ENCODE results near the gene LSM5. TPM values are rescaled to one million over a fixed set of nuclear protein-coding genes. Genes with fewer than 3 reads are reported as not detected.
A peak's percentile ranks its signal among the peaks of the same experiment; 100 is the strongest.

The LSM5 gene
- total RNA-seq, result 27.6 TPM

GRCh38 chr7:32490127-32490796 lies at the start of gene LSM5:
Gene LSM5, minus strand, starts transcription at chr7:32490380. Its CDS starts 15 bp downstream, at chr7:32490365.
- ATAC-seq, result peak; percentile 95
- intact Hi-C loops (cut with DNase I), result no loop called here
- peak; percentile 93 for DNase-seq (ENCODE audit: low spot score)

GRCh38 chr7:32539366-32539765 lies 49.2 kb upstream of the LSM5 start:
- intact Hi-C loops (cut with DNase I), result no loop called here
- no peak for DNase-seq (ENCODE audit: low spot score)
- ATAC-seq, result no peak

DNA sequence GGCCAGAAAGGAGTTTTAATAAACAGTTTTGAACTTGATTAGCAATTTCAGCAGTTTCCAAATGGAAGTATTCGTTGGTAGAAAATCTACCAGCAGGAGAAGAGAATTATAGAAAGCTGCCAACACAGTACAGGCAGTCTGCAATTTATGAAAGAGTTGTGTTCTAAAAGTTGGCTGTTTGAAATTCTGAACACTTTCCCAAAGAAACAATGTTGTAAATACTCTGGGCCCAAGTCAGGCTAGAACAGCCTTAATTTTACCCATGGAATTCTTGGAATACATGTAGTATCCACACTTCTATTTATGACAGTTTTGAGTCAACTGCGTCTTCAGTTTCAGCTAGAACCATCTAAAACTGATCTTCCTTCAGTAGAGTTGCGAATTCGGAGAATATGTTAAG lies 47.6 kb upstream of the LSM5 start:
- intact Hi-C loops (cut with DNase I), result no loop called here
- DNase-seq (ENCODE audit: low spot score), result no peak
- peak; percentile 48 for ATAC-seq

- ATAC-seq (no peak), DNase-seq (ENCODE audit: low spot score) (no peak)
- intact Hi-C loops (cut with DNase I), result no loop called here
Measured at GRCh38 chr7:32536585-32536984, 46.4 kb upstream of the LSM5 start.

DNA sequence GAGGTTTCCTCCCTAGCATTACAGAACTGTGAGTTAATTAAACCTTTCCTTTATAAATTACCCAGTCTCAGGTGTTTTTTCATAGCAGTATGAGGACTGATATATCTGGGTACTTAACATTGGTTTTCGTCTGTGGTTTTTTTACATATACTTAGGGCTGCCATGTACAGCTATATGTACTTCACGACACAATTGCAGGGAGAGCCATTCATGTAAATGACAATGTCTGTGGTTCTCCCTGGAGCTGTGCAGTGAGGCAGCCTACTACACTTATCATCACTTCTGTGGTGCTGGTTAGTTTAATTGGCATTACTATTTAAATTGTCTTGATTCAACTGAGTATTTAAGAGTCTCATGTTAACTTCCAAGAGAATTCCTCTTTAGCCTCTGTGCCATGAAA lies 45.8 kb upstream of the LSM5 start:
- no peak for ATAC-seq
- no peak for DNase-seq (ENCODE audit: low spot score)
- intact Hi-C loops (cut with DNase I), result no loop called here

DNA sequence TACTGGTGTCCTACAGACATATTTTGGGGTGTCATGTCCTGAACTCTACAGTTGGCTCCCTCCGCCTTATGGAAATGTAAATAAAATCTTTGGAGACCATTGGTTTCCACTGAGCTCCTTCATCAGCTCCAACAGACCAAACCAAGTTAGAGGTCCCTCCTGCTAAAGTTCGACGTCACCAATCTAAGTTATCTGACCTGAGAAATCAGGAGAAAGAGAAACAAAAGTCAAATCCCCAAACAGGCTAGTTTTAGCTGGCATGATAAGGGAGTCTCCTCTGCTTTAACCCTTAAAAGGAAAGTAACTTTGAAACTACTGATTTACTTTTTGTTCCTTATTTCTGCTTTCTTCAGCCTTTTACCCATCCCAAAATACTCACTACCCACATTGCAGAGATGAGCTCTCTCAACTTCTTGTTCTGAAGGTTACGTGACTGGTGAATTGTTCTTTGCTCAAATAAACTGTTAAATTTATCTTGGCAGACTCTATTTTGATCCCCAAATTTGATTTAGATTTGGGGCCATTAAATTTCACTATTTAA lies 45.1 kb upstream of the LSM5 start:
- intact Hi-C loops (cut with DNase I), result no loop called here
- ATAC-seq (no peak), DNase-seq (ENCODE audit: low spot score) (no peak)

- no peak for DNase-seq (ENCODE audit: low spot score)
- intact Hi-C loops (cut with DNase I), result no loop called here
- ATAC-seq, result no peak
Measured at GRCh38 chr7:32533276-32534029, 43.3 kb upstream of the LSM5 start.

DNA sequence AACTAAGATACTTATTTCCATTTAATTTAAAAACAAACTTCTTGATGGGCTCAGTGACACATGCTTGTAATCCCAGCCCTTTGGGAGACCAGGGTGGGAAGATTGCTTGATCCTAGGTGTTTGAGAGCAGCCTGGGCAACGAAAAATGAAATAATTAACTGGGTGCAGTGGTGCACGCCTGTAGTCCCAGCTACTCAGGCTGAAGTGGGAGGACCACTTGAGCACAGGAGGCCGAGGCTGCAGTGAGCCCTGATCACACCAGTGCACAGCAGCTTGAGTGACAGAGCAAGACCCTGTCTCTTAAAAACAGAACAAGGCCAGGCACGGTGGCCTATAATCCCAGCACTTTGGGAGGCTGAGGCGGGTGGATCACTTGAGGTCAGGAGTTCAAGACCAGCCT lies 42.5 kb upstream of the LSM5 start:
- ATAC-seq (no peak), DNase-seq (ENCODE audit: low spot score) (no peak)
- intact Hi-C loops (cut with DNase I), result no loop called here

- intact Hi-C loops (cut with DNase I), result no loop called here
- no peak for ATAC-seq
- DNase-seq (ENCODE audit: low spot score), result no peak
Measured at GRCh38 chr7:32532086-32532485, 41.9 kb upstream of the LSM5 start.

DNA sequence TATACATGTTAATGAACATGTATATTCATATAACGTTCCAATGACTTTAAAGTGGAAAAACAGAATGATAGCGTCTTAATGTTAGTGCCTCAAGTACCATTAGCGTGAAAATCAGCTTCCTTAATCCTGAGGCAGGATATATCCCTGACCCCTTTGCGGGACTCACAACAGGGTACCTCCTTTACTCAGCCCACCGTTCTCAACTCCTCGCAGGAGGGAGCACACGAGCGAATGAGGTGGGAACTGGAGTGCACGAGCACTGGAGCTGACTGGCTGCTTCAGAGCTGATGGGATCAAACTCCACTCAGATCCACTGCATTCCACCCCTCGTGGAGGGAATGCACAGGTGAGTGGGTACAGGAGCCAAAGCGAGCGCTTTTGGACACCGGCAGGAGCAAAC lies 41.2 kb upstream of the LSM5 start:
- ATAC-seq (no peak), DNase-seq (ENCODE audit: low spot score) (no peak)
- intact Hi-C loops (cut with DNase I), result no loop called here

DNA sequence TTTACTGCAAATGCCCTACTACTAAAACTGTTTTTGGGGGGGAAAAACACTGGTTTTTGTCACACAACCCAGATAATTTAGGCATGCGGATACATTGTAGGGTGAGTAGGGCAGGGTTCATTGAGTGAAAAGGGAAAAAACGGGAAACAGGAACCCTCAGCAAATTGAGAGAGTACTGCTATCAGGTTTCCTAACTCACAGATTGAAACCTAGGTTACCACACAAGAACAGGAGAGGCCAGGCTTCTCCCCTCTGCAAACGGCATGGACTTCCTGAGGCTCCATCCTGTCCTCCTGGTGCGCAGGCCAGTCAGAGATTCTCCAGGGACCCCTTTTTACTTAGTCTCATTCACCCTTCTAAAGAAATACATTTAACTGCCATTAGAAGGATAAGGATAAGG lies 35.7 kb upstream of the LSM5 start:
- ATAC-seq (no peak), DNase-seq (ENCODE audit: low spot score) (no peak)
- intact Hi-C loops (cut with DNase I), result no loop called here

GRCh38 chr7:32524631-32525030 lies 34.5 kb upstream of the LSM5 start:
- DNase-seq (ENCODE audit: low spot score) (no peak), ATAC-seq (no peak)
- intact Hi-C loops (cut with DNase I), result no loop called here

GRCh38 chr7:32522746-32523530 lies 32.8 kb upstream of the LSM5 start:
- DNase-seq (ENCODE audit: low spot score), result no peak
- no peak for ATAC-seq
- intact Hi-C loops (cut with DNase I), result no loop called here

GRCh38 chr7:32519763-32520162 lies 29.6 kb upstream of the LSM5 start:
- ATAC-seq, result no peak
- intact Hi-C loops (cut with DNase I), result no loop called here
- no peak for DNase-seq (ENCODE audit: low spot score)

DNA sequence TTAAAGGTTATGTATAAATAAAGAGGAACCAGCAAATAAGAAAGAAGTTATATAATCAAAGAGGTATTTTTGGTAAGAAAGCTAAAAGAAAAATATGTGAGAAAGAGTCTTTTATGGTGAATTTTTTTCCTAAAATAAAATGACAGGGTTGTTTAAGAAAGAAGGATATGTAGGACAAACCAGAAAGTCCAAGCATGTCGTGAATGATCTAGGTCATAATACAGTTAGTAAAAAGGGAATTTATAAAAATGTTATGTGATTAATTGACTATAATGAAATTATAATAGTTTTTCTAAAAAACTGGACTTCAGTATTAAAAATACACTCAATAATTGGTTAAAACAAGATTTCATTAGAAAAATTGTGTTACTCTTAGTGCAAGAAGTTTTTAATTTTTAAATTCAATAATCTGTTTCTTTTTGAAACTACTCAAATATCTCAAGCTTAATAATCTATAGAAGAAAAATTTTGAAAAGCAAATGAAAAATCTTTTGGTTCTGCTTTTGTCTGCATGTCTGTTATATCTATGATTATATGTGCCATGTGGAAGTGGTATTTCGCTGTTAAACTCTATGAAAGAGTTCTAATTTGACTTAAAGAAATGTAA lies 28.5 kb upstream of the LSM5 start:
- intact Hi-C loops (cut with DNase I), result no loop called here
- DNase-seq (ENCODE audit: low spot score), result no peak
- ATAC-seq, result no peak

DNA sequence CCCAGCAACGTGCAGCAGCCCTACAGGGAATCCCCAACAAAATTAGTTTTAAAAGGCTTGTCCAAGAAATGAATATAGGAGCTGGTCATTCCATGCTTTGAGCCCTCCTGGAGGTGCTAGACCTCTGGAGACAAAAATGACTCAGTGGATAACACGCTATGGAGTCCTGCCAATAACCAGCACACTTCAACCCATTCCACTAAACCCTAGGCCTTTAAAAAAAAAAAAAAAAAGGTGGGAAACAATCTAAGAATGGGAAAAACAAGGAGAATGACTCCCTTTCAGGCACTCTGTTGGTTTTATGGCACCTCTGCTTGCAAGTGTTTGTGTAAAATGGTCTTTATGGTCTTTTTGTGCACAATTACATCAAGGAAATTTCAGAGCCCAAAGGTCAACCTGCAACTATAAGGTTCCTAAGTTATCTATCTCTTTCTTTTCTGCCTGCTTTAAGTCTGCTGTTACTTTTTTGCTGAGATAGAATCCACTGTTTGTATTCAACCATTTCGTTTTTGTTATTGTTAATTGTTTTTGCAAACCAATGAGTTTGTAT lies 26.4 kb upstream of the LSM5 start:
- intact Hi-C loops (cut with DNase I), result no loop called here
- ATAC-seq, result no peak
- DNase-seq (ENCODE audit: low spot score), result no peak

DNA sequence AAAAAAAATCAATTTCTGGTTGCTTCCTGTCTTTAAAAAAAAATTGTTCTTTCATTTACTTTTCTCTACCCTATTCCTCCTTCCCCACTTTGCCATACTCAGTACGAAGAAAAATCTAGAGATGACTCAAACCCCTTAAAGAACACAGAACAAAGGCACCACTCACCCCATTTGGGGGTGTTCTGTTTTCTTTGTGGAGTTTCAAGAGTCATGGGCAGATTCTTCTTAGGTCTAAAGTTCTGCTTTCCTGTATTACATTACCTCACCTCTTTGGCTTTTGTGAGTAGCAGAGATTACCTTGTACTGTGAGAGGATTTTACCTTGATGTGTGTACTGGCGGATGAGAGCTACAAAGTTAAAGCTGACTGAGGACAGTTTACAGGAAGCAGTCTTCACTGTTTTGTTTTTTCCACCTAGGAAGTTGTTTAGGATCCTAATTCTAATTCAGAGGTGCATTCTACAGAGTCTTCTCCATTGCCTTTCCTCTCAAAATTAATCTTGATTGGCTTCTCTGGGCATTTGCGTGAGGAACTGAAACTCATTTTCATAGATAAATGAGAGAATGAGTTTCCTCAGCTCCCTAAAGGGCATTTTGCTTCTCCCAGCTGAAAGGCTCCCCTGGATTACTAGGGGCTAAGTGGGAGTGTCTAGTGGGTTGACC lies 25.8 kb upstream of the LSM5 start:
- ATAC-seq (no peak), DNase-seq (ENCODE audit: low spot score) (no peak)
- intact Hi-C loops (cut with DNase I), result no loop called here

DNA sequence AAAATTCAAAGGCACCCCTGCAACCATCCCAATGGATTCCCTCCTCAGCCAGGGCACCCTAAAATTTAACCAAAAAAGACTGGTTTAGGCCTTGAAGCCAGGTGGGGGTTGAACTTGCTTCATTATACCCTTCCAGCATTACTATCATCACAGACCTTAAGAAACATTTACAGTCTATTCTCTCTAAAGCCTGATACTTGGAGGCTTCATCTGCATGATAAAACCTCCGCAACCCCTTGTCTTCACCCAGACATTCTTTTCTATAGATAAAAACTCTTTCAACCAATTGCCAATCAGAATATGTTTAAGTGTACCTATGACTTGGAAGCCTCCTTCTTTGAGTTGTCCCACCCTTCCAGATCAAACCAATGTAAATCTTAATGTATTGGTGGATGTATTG lies 23.0 kb upstream of the LSM5 start:
- intact Hi-C loops (cut with DNase I), result no loop called here
- ATAC-seq, result no peak
- DNase-seq (ENCODE audit: low spot score), result no peak

DNA sequence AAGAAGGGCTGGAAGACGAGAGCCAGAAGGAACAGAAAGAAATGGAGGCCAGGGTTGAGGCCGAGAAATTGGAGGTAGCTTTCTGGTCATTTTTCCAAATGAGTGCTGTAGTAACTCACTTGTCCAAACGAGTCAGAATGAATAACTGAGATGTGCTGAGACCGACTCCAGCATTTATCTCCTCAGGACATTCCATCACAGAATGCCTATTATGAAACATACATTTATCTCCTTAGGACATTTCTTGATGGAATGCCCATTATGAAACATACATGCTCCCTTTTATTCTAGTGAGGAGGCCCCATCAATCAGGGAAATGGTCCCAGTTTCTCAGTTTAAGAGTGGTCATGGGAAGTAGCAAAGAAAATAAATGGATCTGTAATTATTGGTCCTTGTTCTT lies 21.6 kb upstream of the LSM5 start:
- DNase-seq (ENCODE audit: low spot score) (no peak), ATAC-seq (no peak)
- intact Hi-C loops (cut with DNase I), result no loop called here

Data from sciatic nerve (tissue), 2 donors.